ENCODE measurements around the gene PUS1. TPM values are rescaled to one million over a fixed set of nuclear protein-coding genes. Genes with fewer than 3 reads are reported as not detected.

PUS1 gene
- total RNA-seq, 1 donor from 2014 or later, result 20.5 TPM

DNA sequence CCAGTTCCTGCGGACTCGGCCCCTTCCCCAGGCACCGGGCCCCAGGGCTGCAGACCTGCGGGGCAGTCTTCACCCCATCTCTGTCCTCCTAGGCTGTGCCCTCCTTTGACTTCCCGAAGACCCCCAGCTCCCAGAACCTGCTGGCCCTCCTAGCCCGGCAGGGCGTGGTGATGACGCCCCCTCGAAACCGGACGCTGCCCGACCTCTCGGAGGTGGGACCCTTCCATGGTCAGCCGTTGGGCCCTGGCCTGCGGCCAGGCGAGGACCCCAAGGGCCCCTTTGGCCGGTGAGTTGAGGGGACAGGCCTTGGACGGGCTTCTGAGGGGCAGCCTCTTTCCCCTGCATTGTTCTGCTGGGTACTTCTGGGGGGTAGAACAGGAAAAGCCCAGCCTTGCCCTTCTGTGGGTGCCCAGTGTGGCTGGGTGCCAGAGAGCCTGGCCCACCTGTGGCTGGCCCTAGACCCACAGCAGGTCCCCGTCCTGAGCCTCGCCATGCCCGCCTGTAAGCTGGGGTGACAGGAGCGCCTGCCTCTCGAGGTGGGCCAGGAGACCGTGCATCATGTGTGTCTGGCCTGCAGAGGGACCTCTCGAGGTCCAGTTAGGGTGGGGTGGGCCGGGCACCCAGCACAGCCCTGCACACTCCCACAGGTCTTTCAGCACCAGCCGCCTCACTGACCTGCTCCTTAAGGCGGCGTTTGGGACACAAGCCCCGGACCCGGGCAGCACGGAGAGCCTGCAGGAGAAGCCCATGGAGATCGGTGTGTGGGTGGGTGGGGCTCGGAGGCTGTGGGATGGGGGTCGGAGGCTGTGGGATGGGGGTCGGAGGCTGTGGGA lies 12.6 kb upstream of the PUS1 start:
- no peak for ATAC-seq

DNA sequence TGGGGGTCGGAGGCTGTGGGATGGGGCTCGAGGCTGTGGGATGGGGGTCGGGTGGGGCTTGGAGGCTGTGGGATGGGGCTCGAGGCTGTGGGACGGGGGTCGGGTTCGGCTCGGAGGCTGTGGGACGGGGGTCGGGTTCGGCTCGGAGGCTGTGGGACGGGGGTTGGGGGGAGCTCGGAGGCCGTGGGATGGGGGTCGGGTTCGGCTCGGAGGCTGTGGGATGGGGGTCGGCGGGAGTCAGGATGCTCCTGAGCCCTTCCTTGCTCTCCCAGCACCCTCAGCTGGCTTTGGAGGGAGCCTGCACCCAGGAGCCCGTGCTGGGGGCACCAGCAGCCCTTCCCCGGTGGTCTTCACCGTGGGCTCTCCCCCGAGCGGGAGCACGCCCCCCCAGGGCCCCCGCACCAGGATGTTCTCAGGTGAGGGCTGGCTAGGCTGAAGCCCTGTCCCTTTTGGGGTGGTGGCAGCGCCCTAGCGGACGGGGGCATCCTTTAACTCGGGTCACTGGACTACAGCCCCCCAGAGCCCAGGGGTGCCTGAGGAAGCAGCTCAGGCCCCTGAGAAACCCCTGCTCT lies 11.9 kb upstream of the PUS1 start:
- no peak for ATAC-seq

DNA sequence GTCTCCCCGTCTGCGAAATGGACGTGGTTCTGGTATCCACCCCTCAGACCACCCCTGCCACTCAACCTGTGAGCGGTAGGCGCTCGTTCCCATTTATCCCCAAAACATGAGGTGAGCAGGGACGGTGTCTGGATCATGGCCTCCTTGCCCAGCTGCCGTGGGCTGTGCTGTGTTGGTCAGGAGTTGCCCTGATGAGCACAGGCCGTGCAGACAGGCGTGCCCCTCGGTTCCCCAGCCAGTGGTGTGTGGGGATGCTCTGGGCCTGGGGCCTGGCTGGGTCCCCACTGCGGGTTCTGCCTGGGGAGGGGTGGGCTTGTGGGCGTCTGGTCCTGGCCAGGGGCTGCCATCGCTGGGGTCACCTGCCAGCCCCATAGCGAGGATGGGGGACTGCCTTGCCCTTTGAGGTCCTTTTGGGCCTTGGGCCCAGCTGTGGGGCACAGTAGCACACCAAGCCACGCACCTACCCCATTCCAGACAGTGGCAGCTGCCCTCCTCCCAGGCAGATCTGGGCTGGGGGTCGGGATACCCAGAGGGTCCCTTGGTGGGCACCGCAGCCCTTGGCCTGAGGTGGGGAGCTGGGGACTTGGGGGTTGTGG lies 11.3 kb upstream of the PUS1 start:
- ATAC-seq, result no peak

DNA sequence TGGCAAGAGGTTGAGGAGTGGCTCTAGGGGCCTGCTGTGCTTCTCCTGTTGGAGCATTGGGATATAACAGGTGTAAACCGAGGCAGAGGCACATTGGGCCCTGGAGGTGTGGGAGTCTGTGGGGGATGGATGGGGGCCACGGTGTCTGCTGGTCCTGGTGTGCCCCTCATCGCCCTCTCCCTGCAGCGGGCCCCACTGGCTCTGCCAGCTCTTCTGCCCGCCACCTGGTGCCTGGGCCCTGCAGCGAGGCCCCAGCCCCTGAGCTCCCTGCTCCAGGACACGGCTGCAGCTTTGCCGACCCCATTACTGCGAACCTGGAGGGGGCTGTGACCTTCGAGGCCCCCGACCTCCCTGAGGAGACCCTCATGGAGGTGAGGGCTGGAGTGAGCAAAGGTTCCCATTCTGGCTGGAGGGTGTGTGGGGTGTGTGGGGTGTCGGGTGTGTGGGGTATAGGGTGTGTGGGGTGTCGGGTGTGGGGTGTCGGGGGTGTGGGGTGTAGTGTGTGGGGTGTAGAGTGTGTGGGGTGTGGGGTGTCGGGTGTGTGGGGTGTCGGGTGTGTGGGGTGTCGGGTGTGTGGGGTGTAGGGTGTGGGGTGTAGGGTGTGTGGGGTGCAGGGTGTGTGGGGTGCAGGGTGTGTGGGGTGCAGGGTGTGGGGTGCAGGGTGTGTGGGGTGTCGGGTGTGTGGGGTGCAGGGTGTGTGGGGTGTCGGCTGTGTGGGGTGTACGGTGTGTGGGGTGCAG lies 10.6 kb upstream of the PUS1 start:
- peak; percentile 19 for ATAC-seq

DNA sequence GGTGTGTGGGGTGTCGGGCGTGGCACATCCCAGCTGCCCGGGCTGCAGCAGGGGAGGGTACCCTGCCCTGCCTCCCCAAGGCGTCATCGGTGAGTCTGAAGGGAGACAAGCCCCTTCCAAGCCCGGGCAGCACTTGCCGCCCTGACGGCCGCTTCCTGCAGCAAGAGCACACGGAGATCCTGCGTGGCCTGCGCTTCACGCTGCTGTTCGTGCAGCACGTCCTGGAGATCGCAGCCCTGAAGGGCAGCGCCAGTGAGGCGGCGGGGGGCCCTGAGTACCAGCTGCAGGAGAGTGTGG lies 10.1 kb upstream of the PUS1 start:
- ATAC-seq, result no peak

- no peak for ATAC-seq
Measured at GRCh38 chr12:131919366-131920156, 9.5 kb upstream of the PUS1 start.

GRCh38 chr12:131920157-131920508 lies 8.9 kb upstream of the PUS1 start:
- no peak for ATAC-seq

DNA sequence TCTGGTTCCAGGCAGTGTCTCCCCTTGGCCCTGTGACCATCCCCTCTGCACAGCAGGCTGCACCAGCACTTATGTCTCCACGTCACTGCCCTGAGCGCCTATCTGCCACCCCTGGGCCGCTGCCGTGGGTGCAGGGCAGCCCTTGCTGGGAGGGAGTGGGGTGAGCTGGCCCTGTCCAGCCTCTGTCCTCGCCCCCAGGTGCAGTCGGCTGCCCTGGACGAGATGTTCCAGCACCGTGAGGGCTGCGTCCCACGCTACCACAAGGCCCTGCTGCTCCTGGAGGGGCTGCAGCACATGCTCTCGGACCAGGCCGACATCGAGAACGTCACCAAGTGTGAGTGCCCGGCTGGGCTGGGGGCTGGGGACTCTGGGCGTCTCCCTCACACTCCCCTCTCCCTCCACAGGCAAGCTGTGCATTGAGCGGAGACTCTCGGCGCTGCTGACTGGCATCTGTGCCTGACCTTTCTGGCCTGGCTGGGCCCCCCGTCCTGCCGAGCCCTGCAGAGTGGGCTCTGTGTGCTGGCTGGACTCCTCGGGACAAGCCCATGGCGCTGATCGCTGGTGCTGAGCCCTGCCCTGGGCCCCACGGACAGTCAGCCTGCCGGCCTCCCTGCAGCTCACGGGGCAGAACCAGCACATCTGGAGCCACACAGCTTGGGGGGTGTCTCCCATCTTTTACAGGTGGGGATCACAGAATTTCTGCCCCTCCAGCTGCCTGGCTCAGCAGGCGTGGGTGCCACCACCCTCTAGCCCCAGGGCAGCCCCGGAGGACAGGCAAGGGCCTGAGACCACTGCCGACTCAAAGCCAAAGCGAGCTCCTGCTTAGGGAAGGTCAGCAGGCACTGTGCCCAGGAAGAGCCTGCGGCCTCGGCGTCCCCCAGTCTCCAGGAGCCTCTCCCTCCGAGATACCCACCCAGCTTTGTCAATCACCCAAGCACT lies 7.9 kb upstream of the PUS1 start:
- no peak for ATAC-seq

DNA sequence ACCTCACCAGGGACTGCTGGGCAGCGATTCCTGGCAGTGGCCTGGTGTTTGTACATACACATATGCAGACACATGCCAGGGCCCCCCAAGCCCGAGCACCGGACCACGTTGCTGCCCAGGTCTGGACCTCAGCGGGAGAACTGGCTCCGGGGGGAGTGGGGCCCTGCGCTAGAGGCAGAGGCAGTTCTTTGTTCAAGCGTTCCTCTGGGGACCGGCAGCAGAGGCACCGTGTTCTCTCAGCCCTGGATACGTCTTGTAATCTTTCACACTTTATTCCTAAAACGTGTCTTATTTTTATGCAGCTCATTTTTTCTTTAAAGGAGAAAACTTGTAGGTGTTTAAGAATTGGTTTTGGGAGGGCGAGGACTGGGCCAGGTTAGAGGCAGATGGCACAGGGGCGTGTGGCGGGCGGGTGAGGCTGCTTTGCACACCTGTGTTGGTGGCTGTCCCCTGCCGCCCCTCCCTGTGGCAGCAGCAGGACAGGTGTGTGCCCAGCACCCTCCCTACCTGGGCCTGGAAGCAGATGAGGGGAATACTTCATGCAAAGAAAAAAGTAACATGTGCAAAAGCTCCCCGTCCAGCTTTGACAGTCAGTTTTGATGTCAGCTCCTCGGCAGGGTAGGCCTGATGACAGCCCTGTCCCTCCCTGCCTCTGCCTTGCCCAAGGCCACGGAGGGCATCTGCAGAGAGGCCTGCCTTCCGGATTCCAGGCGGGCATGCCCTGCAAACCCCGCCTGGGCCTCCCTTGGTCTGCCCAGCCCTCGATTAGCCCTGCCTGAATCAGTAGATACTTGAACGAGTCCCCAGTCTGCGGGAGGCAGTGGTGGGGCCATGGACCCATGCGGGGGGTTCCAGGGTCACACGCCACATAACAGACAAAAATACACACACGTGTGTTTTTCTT lies 7.0 kb upstream of the PUS1 start:
- ATAC-seq, result peak; percentile 55

DNA sequence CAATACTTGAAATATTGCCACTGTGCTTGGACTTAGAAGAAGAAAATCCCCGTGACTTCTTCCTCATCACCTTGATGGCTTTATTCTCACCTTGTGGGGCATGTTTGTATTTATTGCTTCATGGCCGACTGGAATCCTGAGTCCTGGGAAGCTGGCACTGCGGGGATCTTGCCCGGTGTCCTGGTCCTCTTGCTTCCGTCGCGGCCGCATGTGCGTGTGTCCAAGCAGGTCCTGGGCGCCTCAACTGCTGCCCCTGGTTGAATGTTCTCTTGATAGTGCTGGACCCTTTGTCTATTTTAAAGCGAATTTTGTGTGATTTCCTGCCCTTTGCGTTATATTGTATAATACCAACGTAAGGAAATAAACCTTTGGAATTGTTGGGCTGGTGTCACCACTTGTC lies 6.3 kb upstream of the PUS1 start:
- ATAC-seq, result no peak

GRCh38 chr12:131923260-131923659 lies 5.8 kb upstream of the PUS1 start:
- peak; percentile 10 for ATAC-seq

DNA sequence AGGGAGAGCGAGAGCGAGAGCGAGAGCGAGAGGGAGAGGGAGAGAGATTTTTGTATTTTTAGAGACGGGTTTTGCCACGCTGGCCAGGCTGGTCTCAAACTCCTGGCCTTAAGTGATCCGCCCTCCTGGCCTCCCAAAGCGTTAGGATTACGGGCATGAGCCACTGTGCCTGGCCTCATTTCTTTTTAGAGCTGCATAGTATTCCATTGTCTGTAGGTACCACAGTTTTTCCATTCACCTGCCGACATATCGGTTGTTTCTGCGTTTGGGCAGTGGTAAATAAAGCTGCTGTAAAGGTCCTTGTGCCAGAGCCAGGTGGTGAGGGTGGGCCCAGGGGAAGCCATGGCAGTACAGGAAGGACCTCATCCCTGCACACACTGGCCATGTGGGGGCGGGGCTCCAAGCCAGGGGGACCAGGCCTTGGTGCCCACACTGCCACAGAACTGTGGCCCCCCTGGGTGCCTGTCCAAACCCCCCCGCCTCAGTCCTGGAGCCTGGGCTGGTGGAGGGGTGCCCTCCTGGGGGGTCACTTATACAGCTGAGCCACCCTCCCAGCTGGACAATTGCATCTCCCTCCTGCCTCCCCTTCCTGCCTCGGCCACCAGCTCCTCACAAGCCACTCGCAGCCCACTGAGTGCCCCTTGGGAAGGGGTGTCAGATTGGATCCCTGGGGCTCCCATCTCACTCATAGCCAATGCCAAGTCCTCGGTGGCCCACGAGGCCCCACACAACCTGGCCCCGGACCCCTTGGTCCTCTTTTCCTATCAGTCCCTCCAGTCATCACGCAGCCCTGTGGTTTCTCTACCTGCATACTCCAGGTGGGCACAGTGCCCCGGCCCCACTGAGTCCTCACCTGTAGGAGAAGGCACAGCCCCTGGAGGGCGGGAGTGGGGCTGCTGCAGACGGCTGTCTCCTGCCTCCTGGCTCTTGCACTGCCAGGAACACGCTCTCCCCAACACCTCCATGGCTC lies 1.7 kb upstream of the PUS1 start:
- ATAC-seq, result no peak

- no peak for ATAC-seq
Measured at GRCh38 chr12:131928080-131928710, 881 bp upstream of the PUS1 start.

DNA sequence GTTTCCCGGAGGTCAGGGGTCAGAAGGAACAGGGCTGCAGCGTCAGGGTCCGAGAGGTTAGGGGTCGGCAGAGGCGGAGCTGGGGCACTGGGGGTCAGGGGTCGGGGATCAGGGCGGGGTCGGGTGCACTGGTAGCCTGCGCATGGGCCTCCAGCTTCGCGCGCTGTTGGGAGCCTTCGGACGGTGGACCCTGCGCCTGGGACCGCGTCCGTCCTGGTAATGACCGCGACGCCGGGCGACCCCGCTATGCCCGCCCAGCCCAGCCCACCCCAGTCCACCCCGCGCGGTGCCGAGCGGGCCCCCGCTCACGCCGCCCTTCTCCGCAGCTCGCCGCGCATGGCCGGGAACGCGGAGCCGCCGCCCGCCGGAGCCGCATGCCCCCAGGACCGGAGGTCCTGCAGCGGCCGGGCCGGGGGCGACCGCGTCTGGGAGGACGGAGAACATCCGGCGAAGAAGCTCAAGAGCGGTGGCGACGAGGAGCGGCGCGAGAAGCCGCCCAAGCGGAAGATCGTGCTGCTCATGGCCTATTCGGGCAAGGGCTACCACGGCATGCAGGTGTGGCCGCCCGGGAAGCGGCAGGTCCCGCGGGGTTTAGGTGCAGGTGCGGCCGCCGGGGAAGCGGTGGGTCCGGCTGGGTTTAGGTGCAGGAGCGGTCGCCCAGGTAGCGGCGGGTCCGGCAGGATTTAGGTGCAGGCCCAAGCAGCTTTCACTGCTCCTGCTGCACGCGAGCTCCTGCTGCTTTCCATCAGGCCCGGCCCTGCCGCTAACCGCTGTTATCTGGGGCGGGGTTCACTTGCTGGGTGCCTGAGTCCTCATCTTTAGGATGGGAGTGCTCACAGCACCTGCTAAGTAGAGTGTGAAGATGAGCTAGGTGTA lies 743 bp downstream of the PUS1 start:
- peak; percentile 30 for ATAC-seq

- ATAC-seq, result no peak
Measured at GRCh38 chr12:131930510-131930909, 1.4 kb downstream of the PUS1 start.

GRCh38 chr12:131933387-131933786 lies 4.3 kb downstream of the PUS1 start:
- ATAC-seq, result no peak

DNA sequence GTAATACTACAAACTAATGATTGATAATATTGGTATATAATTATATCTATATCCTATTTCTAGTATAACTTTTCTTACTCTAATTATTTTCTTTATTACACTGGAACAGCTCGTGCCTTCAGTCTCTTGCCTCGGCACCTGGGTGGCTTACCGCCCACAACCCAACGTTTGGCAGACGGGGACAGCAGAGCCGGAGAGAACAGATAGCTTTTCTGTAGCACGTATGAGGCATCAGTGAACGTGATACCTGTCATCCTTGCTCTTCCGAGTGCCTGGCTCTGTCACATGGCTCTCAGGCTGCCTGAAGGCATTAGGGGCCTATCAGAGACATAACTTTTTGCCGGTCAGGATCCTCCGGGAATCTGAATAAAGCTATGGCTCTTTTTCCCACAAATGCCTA lies 5.5 kb downstream of the PUS1 start:
- no peak for ATAC-seq

GRCh38 chr12:131938082-131938481 lies 9.0 kb downstream of the PUS1 start:
- ATAC-seq, result no peak

All from esophagus mucosa (tissue), 1 donor.